ENCODE measurements around the gene CHCHD5.

The CHCHD5 gene

DNA sequence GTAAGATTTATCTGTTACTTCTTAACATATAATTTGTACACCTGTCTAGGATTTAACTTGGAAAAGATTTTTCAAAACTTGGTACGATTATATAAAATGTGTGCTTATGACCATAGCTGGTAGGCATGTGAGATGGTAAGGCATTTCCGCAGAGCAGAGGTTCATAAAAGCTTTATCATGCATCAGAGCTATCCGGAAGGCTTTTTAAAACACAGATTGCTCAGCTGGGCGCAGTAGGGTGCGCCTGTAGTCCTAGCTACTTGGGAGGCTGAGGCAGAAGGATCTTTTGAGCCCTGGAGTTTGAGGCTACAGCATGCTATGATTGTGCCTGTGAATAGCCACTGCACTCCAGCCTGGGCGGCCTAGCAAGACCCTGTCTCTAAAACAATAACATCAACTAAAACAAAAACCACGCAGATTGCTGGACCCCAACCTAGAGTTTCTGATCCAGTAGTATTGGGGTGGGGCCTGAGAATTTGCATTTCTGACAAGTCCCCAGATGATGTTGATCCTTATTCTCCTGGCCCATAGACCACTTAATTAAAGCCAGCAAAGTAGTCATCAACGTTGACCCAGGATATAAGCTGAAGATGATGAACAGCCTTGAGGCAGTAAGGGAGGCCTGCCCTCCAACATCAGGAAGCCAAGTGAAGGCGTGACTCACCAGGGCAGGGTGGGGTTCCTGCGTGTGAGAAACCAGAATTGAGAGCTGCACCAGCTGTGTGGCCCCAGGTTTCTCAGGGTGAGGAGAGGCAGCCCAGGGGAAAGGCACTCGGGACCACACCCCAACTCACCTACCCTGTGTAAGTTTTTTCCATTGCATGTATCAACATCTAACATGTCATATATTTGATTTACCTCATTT is 39.7 kb downstream of the CHCHD5 start:
- no peak for DNase-seq (ENCODE audit: low read depth in 2 of 2)

GRCh38 chr2:112625474-112626114 is 41.2 kb downstream of the CHCHD5 start:
- DNase-seq (ENCODE audit: low read depth in 2 of 2) = no peak

DNA sequence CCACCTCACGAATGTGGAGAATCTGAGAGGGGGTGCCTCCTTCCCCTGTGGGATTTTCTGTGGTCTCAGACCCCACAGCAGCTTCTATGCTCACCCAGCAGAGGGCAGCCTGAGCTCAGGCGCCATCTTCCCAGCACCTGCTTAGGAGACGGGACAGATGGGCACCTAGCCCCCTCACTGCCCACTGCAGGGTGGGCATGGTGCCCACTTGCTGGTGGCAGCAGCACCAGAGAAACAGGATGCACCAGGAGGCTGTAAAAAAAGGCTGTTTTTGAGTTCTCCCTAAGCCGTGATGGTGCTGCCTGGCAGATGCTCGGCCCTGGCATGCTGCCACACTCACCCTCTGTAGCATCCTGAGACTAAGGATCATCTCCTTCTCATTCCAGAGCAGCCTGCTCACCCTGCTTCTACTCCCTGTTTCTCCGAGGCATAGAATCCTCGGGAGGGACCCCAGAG is 42.2 kb downstream of the CHCHD5 start:
- DNase-seq (ENCODE audit: low read depth in 2 of 2) = peak in 1 of 2 experiments; percentile 57

DNA sequence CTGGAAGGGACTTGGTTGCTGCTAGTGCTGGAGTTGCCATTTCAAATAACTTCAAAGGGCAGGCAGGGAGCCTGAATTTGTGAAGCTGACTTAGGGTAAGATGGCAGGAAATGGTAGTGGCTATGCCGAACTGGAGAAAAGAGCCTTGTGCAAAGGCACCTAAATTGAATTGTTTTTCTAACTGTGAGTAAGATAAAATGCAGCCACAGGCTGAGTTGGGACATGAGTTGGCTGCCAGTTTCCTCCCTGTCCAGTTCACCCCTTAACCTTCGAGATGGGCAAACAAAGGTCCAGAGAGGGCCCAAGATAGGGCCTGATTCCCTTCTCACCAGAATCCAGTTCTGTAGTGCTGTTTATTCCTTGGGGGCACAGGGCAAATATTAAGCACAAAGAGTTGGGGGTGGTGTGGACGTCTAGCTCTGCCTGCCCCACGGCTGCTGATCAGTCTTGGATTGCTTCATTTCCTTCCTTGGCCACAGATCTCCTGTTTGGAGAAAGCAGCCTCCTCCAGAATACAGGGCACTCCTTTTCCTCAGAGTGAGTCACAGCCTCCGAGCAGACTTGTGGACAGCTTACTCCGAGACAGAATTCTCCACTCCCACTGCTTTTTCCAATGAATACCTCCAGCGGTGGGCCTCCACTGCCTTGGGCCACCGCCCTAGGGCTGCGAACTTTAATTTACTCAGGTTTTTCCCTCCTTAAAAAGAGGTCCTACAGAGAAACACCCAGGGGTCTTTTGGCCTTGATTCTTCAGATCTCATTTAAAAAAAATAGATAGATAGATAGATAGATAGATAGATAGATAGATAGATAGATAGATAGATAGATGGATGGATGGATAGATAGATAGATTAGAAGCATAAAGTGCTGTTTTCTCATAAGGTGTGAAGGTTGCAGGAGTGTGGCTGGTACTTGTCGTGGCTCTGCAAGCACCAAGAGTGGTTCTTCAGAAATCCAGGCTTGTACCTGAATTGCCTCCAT is 42.9 kb downstream of the CHCHD5 start:
- peak; percentile 88 for DNase-seq (ENCODE audit: low read depth in 2 of 2)

DNA sequence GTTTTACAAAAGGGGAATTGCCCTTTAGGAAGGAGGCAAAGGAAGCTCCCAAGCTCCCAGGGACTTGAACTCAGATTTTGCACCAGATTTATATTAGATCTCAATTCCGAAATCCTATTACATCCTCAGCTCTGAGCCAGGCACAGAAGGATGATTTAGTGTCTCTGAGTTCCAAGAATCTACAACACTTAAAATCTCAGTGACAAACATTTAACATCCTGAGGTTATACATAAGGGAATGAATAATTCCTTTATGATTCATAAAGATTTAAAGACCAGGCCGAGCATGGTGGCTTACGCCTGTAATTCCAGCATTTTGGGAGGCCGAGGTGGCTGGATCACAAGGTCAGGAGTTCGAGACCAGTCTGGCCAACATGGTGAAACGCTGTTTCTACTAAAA is 44.8 kb downstream of the CHCHD5 start:
- DNase-seq (ENCODE audit: low read depth in 2 of 2) = no peak

DNA sequence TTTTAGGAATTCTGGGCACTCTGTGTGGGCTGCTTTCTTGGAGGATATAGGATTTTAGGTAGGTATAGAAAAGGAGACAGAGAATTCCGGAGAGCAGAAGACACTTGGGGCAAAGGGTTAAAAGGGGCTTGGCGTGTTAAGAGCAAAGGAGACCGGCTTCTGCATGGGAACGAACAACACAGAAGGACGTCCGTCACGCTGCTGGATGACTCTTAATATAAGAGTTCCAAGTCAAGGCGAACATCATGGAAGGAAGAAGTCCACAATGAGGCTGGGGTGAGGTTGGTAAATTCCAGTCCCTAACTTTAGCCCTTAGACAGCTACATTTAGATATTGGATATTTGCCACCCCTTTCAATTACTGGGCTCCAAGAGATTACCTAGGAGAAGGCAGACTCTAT is 45.4 kb downstream of the CHCHD5 start:
- DNase-seq (ENCODE audit: low read depth in 2 of 2) = no peak

DNA sequence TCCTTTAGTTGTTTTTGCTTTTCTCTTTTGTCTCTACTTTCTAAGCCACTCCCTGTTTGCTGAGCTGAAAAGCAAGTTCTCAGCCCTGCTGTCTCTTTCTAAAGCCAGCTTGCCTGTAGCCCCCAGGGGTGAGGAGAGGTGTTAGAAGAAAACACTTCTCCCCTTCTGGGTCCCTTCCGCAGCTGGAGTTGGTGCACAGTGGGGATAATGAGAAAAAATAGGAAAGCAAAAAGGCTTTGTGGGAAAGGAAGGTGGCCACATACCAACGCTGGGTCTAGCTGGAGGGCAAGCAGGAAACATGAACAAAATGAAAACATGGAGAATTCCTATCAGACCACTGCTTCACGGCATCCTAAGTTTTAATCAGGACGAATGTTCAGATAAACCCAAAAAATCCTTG is 45.9 kb downstream of the CHCHD5 start:
- DNase-seq (ENCODE audit: low read depth in 2 of 2) = no peak

DNA sequence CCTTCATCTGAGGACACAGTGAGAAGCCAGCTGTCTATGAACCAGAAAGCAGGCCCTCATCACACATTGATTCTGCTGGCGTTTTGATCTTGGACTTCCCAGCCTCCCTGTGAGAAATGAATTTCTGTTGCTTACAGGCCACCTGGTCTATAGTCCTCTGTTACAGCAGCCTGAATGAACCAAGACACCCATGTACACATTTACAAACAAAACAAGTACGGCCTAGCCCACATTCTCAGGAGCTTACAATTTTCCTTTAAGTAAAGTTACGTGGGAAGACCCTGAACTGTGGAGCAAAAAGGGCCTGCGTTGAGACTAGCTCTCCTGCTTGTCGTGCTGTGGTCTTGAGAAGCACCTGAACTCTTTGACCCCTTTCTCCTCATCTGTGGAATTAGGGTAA is 49.3 kb downstream of the CHCHD5 start:
- no peak for DNase-seq (ENCODE audit: low read depth in 2 of 2)

GRCh38 chr2:112634153-112634873 is 49.9 kb downstream of the CHCHD5 start:
- no peak for DNase-seq (ENCODE audit: low read depth in 2 of 2)

- no peak for DNase-seq (ENCODE audit: low read depth in 2 of 2)
These were observed 50.4 kb downstream of the CHCHD5 start for GRCh38 chr2:112634874-112635157.

- no peak for DNase-seq (ENCODE audit: low read depth in 2 of 2)
These were observed 52.3 kb downstream of the CHCHD5 start for GRCh38 chr2:112636605-112637288.

- DNase-seq (ENCODE audit: low read depth in 2 of 2) = no peak
These were observed 52.9 kb downstream of the CHCHD5 start for GRCh38 chr2:112637289-112637660.

Data from fibroblast of skin of left quadriceps (primary cell).